ENCODE measurements around the gene MS4A18.
A peak's percentile ranks its signal among the peaks of the same experiment; 100 is the strongest.
"Not testable (repeated sequence)": the region's sequence is repeated elsewhere in the genome, so short reads cannot be mapped to it uniquely, and the experiment has no call there.

The MS4A18 gene

GRCh38 chr11:60724420-60724819 is at the start of gene MS4A18:
Gene MS4A18, plus strand, starts transcription at chr11:60724720.
- no peak for DNase-seq

GRCh38 chr11:60678231-60678630 is 46.3 kb upstream of the MS4A18 start:
- not testable (repeated sequence) for DNase-seq

GRCh38 chr11:60679879-60680278 is 44.6 kb upstream of the MS4A18 start:
- DNase-seq: no peak

GRCh38 chr11:60680455-60681119 is 43.9 kb upstream of the MS4A18 start:
- no peak for DNase-seq

- not testable (repeated sequence) for DNase-seq
These were observed 40.0 kb upstream of the MS4A18 start for GRCh38 chr11:60684541-60684848.

GRCh38 chr11:60691661-60692060 is 32.9 kb upstream of the MS4A18 start:
- DNase-seq: no peak

- DNase-seq: peak; percentile 72
These were observed 25.2 kb upstream of the MS4A18 start, which contains the start of gene MS4A8 for GRCh38 chr11:60699284-60699691. Gene MS4A8, plus strand, starts transcription at chr11:60699612. Its CDS starts 1,249 bp downstream, at chr11:60700861.

GRCh38 chr11:60699936-60700335 is 24.6 kb upstream of the MS4A18 start:
- DNase-seq: no peak

- peak; percentile 34 for DNase-seq
These were observed 23.6 kb upstream of the MS4A18 start for GRCh38 chr11:60700689-60701468.

- DNase-seq: no peak
These were observed 23.1 kb upstream of the MS4A18 start for GRCh38 chr11:60701469-60701818.

- DNase-seq: no peak
These were observed 21.1 kb upstream of the MS4A18 start for GRCh38 chr11:60703374-60703773.

GRCh38 chr11:60705895-60706294 is 18.6 kb upstream of the MS4A18 start:
- DNase-seq: no peak

- DNase-seq: no peak
These were observed 17.6 kb upstream of the MS4A18 start for GRCh38 chr11:60706931-60707330.

GRCh38 chr11:60710482-60710881 is 14.0 kb upstream of the MS4A18 start:
- no peak for DNase-seq

- DNase-seq: no peak
These were observed 13.2 kb upstream of the MS4A18 start for GRCh38 chr11:60711276-60711675.

GRCh38 chr11:60713423-60713822 is 11.1 kb upstream of the MS4A18 start:
- DNase-seq: not testable (repeated sequence)

- no peak for DNase-seq
These were observed 6.6 kb upstream of the MS4A18 start for GRCh38 chr11:60717956-60718355.

- DNase-seq: no peak
These were observed 5.8 kb upstream of the MS4A18 start for GRCh38 chr11:60718524-60719316.

- no peak for DNase-seq
These were observed 5.1 kb upstream of the MS4A18 start for GRCh38 chr11:60719391-60719790.

- no peak for DNase-seq
These were observed 4.1 kb upstream of the MS4A18 start for GRCh38 chr11:60720460-60720859.

- no peak for DNase-seq
These were observed 1.1 kb downstream of the MS4A18 start for GRCh38 chr11:60725592-60725991.

GRCh38 chr11:60731586-60731985 is 7.1 kb downstream of the MS4A18 start:
- DNase-seq: no peak

GRCh38 chr11:60734279-60734678 is 9.8 kb downstream of the MS4A18 start:
- DNase-seq: no peak

- DNase-seq: no peak
These were observed 14.6 kb downstream of the MS4A18 start for GRCh38 chr11:60739114-60739513.

Measured in NCI-H2107 (cell line).